DOHH2 (cell line): Measurements from ENCODE around the gene SH2D7.

Experiments
- H3F3A ChIP-seq: fragments of 200-600 bp; sonication (generic), shearing (Covaris generic); 2 replicates; pipeline ENCODE4 v1.6.0; 2016; ENCODE audit warnings: antibody characterized with exemption, mild to moderate bottlenecking; ENCODE audit not compliant: control insufficient read depth, insufficient read depth
- H3K27ac ChIP-seq: fragments of 200-600 bp; sonication (generic); 2 replicates; pipeline ENCODE4 v1.5.1; 2014; ENCODE audit warnings: low read depth, mild to moderate bottlenecking, low read length, moderate library complexity
- H3K27me3 ChIP-seq: fragments of 200-600 bp; sonication (generic); 2 replicates; pipeline ENCODE4 v1.6.1; 2014; ENCODE audit warnings: mild to moderate bottlenecking, low read length, mixed read lengths; ENCODE audit not compliant: control insufficient read depth
- H3K36me3 ChIP-seq: fragments of 200-600 bp; sonication (generic); 2 replicates; pipeline ENCODE4 v1.6.1; 2014; ENCODE audit warnings: mild to moderate bottlenecking, low read length, moderate library complexity, mixed read lengths; ENCODE audit not compliant: control insufficient read depth
- H3K4me1 ChIP-seq: fragments of 200-600 bp; sonication (generic); 2 replicates; pipeline ENCODE4 v1.6.1; 2014; ENCODE audit warnings: mild to moderate bottlenecking, low read length, mixed read lengths; ENCODE audit not compliant: control insufficient read depth
- H3K4me2 ChIP-seq: fragments of 200-600 bp; sonication (generic); 2 replicates; pipeline ENCODE4 v1.6.0; 2014; ENCODE audit warnings: mild to moderate bottlenecking, low read length, moderate library complexity
- H3K4me3 ChIP-seq: fragments of 200-600 bp; sonication (generic); 2 replicates; pipeline ENCODE4 v1.5.1; 2014; ENCODE audit warnings: mild to moderate bottlenecking, low read length, mixed read lengths
- H3K79me2 ChIP-seq: fragments of 200-600 bp; sonication (generic); 2 replicates; pipeline ENCODE4 v1.6.1; 2014; ENCODE audit warnings: mild to moderate bottlenecking, low read length, mixed read lengths; ENCODE audit not compliant: control insufficient read depth
- H3K9me2 ChIP-seq: fragments of 200-600 bp; sonication (generic); replicated peaks from 2 replicates; pipeline ENCODE4 v1.6.1; 2014; ENCODE audit warnings: mild to moderate bottlenecking, low read length, mixed read lengths; ENCODE audit not compliant: control insufficient read depth
- H3K9me3 ChIP-seq: fragments of 200-600 bp; sonication (generic); 2 replicates; pipeline ENCODE4 v1.6.1; 2014; ENCODE audit warnings: antibody characterized with exemption, low read length, mixed read lengths; ENCODE audit not compliant: control insufficient read depth, insufficient read depth
- H4K20me1 ChIP-seq: fragments of 200-600 bp; sonication (generic); 2 replicates; pipeline ENCODE4 v1.6.0; 2014; ENCODE audit warnings: low read depth, mild to moderate bottlenecking, antibody characterized with exemption, low read length, moderate library complexity; ENCODE audit not compliant: control insufficient read depth, insufficient read depth
- EZH2phosphoT487 ChIP-seq: fragments of 200-600 bp; sonication (generic); IDR thresholded peaks from 2 replicates; pipeline ENCODE4 v1.6.1; 2017; ENCODE audit warnings: borderline replicate concordance, mild to moderate bottlenecking, antibody characterized with exemption, low read length, moderate library complexity, mixed read lengths
- TF ChIP-seq, protein P1 (sequence below): fragments of 200-600 bp; sonication (generic); IDR thresholded peaks from one replicate; pipeline ENCODE4 v1.5.1; 2014; ENCODE audit warnings: antibody characterized with exemption, mild to moderate bottlenecking, low read depth, low read length; ENCODE audit not compliant: poor library complexity, severe bottlenecking

SH2D7 gene

GRCh38 chr15:78146425-78147154 lies 54.2 kb downstream of the SH2D7 start:
- Histone ChIP-seq H3K36me3 (peaks cover 13% of the 10 kb centered on the region), H3K27ac (no peak overlapping the region), H3F3A (0 out of 2 replicates have a peak, but pooled peaks cover 2% of the 10 kb centered on the region), H3K27me3 (no peaks in the 10 kb centered on the region), H3K9me2 (no peaks in the 10 kb centered on the region), H4K20me1 (peaks cover 7% of the 10 kb centered on the region; the same call in 1 of the 2 replicates), H3K79me2 (peaks cover 30% of the 10 kb centered on the region), H3K4me3 (no peak overlapping the region), H3K4me1 (peaks cover 23% of the 10 kb centered on the region), H3K4me2 (no peak overlapping the region), H3K9me3 (no peaks in the 10 kb centered on the region)
- TF ChIP-seq, protein P1, sequence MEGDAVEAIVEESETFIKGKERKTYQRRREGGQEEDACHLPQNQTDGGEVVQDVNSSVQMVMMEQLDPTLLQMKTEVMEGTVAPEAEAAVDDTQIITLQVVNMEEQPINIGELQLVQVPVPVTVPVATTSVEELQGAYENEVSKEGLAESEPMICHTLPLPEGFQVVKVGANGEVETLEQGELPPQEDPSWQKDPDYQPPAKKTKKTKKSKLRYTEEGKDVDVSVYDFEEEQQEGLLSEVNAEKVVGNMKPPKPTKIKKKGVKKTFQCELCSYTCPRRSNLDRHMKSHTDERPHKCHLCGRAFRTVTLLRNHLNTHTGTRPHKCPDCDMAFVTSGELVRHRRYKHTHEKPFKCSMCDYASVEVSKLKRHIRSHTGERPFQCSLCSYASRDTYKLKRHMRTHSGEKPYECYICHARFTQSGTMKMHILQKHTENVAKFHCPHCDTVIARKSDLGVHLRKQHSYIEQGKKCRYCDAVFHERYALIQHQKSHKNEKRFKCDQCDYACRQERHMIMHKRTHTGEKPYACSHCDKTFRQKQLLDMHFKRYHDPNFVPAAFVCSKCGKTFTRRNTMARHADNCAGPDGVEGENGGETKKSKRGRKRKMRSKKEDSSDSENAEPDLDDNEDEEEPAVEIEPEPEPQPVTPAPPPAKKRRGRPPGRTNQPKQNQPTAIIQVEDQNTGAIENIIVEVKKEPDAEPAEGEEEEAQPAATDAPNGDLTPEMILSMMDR, result no peak
- no peak for TF ChIP-seq EZH2phosphoT487

DNA sequence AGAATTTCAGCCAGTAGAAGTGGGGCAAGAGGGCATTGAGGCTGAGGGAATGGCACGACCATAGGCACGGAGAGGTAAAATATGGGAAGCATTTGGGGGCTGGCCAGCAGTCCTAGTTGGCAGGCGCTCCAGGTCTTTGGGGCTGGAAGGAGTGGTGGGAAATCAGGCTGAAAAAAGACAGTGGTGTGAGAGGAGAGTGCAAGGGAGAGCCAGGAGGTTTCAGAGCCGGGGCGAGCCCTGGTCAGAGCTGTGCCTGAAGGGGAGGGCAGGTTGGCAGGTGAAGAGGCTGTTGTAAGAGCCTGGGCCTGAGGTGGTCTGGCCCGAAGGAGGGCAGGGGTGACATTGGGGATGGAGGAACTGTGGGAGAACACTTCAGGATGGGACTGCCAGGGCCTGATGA lies 55.2 kb downstream of the SH2D7 start:
- Histone ChIP-seq H4K20me1 (peaks cover 7% of the 10 kb centered on the region; the same call in 1 of the 2 replicates), H3K27ac (no peak overlapping the region), H3K4me3 (no peak overlapping the region)

GRCh38 chr15:78148392-78149067 lies 56.2 kb downstream of the SH2D7 start:
- TF ChIP-seq EZH2phosphoT487, result no peak
- TF ChIP-seq, protein P1, result no peak
- peaks cover 20% of the 10 kb centered on the region for H3K36me3 ChIP-seq
- H3F3A ChIP-seq, result 0 out of 2 replicates have a peak, but pooled peaks cover 2% of the 10 kb centered on the region
- no peaks in the 10 kb centered on the region for H3K27me3 ChIP-seq
- peak overlapping the region; percentile 95 for H3K4me3 ChIP-seq
- peak overlapping the region; percentile 70 for H3K4me2 ChIP-seq
- H3K4me1 ChIP-seq, result peaks cover 23% of the 10 kb centered on the region
- no peaks in the 10 kb centered on the region for H3K9me3 ChIP-seq
- H3K9me2 ChIP-seq, result no peaks in the 10 kb centered on the region
- H3K79me2 ChIP-seq, result peaks cover 47% of the 10 kb centered on the region
- 0 out of 2 replicates have a peak overlapping the region, but pooled peaks have one; percentile 19 for H3K27ac ChIP-seq
- peaks cover 7% of the 10 kb centered on the region; the same call in 1 of the 2 replicates for H4K20me1 ChIP-seq

More for the DNA sequence above, 55.2 kb downstream of the SH2D7 start:
- Histone ChIP-seq H3F3A (0 out of 2 replicates have a peak, but pooled peaks cover 2% of the 10 kb centered on the region), H3K4me2 (peak overlapping the region; percentile 70; the same call in 1 of the 2 replicates), H3K27me3 (no peaks in the 10 kb centered on the region), H3K36me3 (peaks cover 13% of the 10 kb centered on the region), H3K79me2 (peaks cover 37% of the 10 kb centered on the region), H3K9me3 (no peaks in the 10 kb centered on the region), H3K4me1 (peaks cover 23% of the 10 kb centered on the region), H3K9me2 (no peaks in the 10 kb centered on the region)
- TF ChIP-seq, protein P1, result no peak
- TF ChIP-seq EZH2phosphoT487, result no peak
